Spleen (tissue), 7 donors: ENCODE results near the gene PDGFRB.

Experiments
- CTCF ChIP-seq, 11 experiments: fragments of 200-600 bp in 7 of 11; fragments of 450-650 bp in 4 of 11; sonication (generic) in 4 of 11; IDR thresholded peaks in 8 of 11; conservative IDR thresholded peaks in 3 of 11; 1 replicate in 7 of 11; 2 replicates in 4 of 11; pipeline versions ENCODE4 v1.4.0 to v1.8.0; 2016 to 2021; ENCODE audit warnings: antibody characterized with exemption in 11 of 11, inconsistent platforms in 4 of 11, mild to moderate bottlenecking in 1 of 11
- POLR2A ChIP-seq, 3 donors: fragments of 450-650 bp; IDR thresholded peaks; one replicate each; pipeline ENCODE4 v1.5.1; 2017; ENCODE audit warnings: antibody characterized with exemption in 3 of 3, mild to moderate bottlenecking in 1 of 3
- POLR2AphosphoS5 ChIP-seq, 3 donors: sonication (generic); formaldehyde crosslinking; IDR thresholded peaks; one replicate each; pipeline ENCODE4 v1.5.1; 2017; ENCODE audit warnings: antibody characterized with exemption in 3 of 3
- donor health status: DM: no; HTN: no; CAD: no; lungs with moderate emphysema.
- donor health status: DM: no; HTN: no; CAD: no.
- donor health status: DM: no; HTN: no; CAD: no.

- TF ChIP-seq CTCF (IDR thresholded peaks at IDR 0.05 in 8 of 11, conservative IDR thresholded peaks at IDR 0.05 in 3 of 11) (no peak), POLR2A (IDR thresholded peaks at IDR 0.05) (no peak), POLR2AphosphoS5 (IDR thresholded peaks at IDR 0.05) (no peak)
Observed at GRCh38 chr5:150121448-150122157, 34.0 kb downstream of the PDGFRB start.
